Cerebellar nuclear complex (tissue), 1 donor: Measurements from ENCODE around the gene PTGER4.
"Not testable (repeated sequence)": the region's sequence is repeated elsewhere in the genome, so short reads cannot be mapped to it uniquely, and the experiment has no call there.

ENCODE experiments used
- DNase-seq, 2 experiments: peaks; one replicate each; lab custom pipeline; 2025; lab: John Stamatoyannopoulos, UW

The PTGER4 gene

GRCh38 chr5:40679913-40680681 is at the start of gene PTGER4:
TSS of gene PTGER4 (plus strand) at chr5:40679915. CDS start at chr5:40680994, 1,079 bp downstream.
- no peak for DNase-seq

GRCh38 chr5:40630126-40630525 is 49.6 kb upstream of the PTGER4 start:
- DNase-seq = no peak

GRCh38 chr5:40631236-40631635 is 48.5 kb upstream of the PTGER4 start:
- no peak for DNase-seq

- no peak for DNase-seq
Observed at GRCh38 chr5:40634154-40634553, 45.6 kb upstream of the PTGER4 start.

- DNase-seq = no peak
Observed at GRCh38 chr5:40634593-40634992, 45.1 kb upstream of the PTGER4 start.

GRCh38 chr5:40639531-40639930 is 40.2 kb upstream of the PTGER4 start:
- not testable (repeated sequence) for DNase-seq

- no peak for DNase-seq
Observed at GRCh38 chr5:40646266-40646665, 33.4 kb upstream of the PTGER4 start.

GRCh38 chr5:40648150-40648549 is 31.6 kb upstream of the PTGER4 start:
- DNase-seq = no peak

GRCh38 chr5:40649463-40650030 is 30.2 kb upstream of the PTGER4 start:
- no peak for DNase-seq

GRCh38 chr5:40651201-40651600 is 28.5 kb upstream of the PTGER4 start:
- DNase-seq = no peak

- DNase-seq = no peak
Observed at GRCh38 chr5:40652441-40653220, 27.1 kb upstream of the PTGER4 start.

GRCh38 chr5:40653221-40654022 is 26.3 kb upstream of the PTGER4 start:
- no peak for DNase-seq

GRCh38 chr5:40654377-40654991 is 25.2 kb upstream of the PTGER4 start:
- no peak for DNase-seq

- no peak for DNase-seq
Observed at GRCh38 chr5:40655138-40655537, 24.6 kb upstream of the PTGER4 start.

- not testable (repeated sequence) for DNase-seq
Observed at GRCh38 chr5:40656091-40656490, 23.6 kb upstream of the PTGER4 start.

GRCh38 chr5:40656766-40657165 is 22.9 kb upstream of the PTGER4 start:
- DNase-seq = no peak

- no peak for DNase-seq
Observed at GRCh38 chr5:40660751-40661150, 19.0 kb upstream of the PTGER4 start.

- no peak for DNase-seq
Observed at GRCh38 chr5:40665635-40666298, 13.9 kb upstream of the PTGER4 start.

GRCh38 chr5:40666657-40667056 is 13.1 kb upstream of the PTGER4 start:
- no peak for DNase-seq

- DNase-seq = no peak
Observed at GRCh38 chr5:40667161-40667663, 12.5 kb upstream of the PTGER4 start.
